MM.1S (cell line): ENCODE data around the gene DNMT3B.

Source experiments
- DNase-seq: peaks from one replicate; pipeline ENCODE4 v3.0.0-alpha.2; 2015
- H2AFZ ChIP-seq: fragments of 300-600 bp; sonication (generic); 2 replicates; pipeline ENCODE4 v1.6.0; 2016; ENCODE audit warnings: antibody characterized with exemption, low read length
- H3F3A ChIP-seq: fragments of 300-600 bp; sonication (generic); 2 replicates; pipeline ENCODE4 v1.6.1; 2016; ENCODE audit warnings: mild to moderate bottlenecking, antibody characterized with exemption, low read length, moderate library complexity, mixed read lengths; ENCODE audit not compliant: insufficient read depth
- H3K27ac ChIP-seq: fragments of 300-600 bp; sonication (generic); 2 replicates; pipeline ENCODE4 v1.5.1; 2016; ENCODE audit warnings: mild to moderate bottlenecking, low read length
- H3K27me3 ChIP-seq: fragments of 300-600 bp; sonication (generic); replicated peaks from 2 replicates; pipeline ENCODE4 v1.6.0; 2016; ENCODE audit warnings: low read length; ENCODE audit not compliant: insufficient read depth
- H3K36me3 ChIP-seq: fragments of 300-600 bp; sonication (generic); replicated peaks from 2 replicates; pipeline ENCODE4 v1.6.1; 2016; ENCODE audit warnings: mild to moderate bottlenecking, low read length, mixed read lengths; ENCODE audit not compliant: insufficient read depth
- H3K4me1 ChIP-seq: fragments of 300-600 bp; sonication (generic); 2 replicates; pipeline ENCODE4 v1.6.1; 2016; ENCODE audit warnings: low read length, mixed read lengths
- H3K4me2 ChIP-seq: fragments of 300-600 bp; sonication (generic); 2 replicates; pipeline ENCODE4 v1.6.0; 2016; ENCODE audit warnings: low read depth, low read length
- H3K4me3 ChIP-seq: fragments of 300-600 bp; sonication (generic); 2 replicates; pipeline ENCODE4 v1.5.1; 2016; ENCODE audit warnings: low read length, mixed read lengths
- H3K79me2 ChIP-seq: fragments of 300-600 bp; sonication (generic); 2 replicates; pipeline ENCODE4 v1.6.1; 2016; ENCODE audit warnings: mixed run types, low read length, mixed read lengths
- H3K9ac ChIP-seq: fragments of 300-600 bp; sonication (generic); 2 replicates; pipeline ENCODE4 v1.6.1; 2016; ENCODE audit warnings: low read length, mixed read lengths
- H3K9me2 ChIP-seq: fragments of 300-600 bp; sonication (generic); replicated peaks from 2 replicates; pipeline ENCODE4 v1.6.1; 2016; ENCODE audit warnings: mild to moderate bottlenecking, low read length, mixed read lengths; ENCODE audit not compliant: insufficient read depth
- H3K9me3 ChIP-seq: fragments of 300-600 bp; sonication (generic); replicated peaks from 2 replicates; pipeline ENCODE4 v1.6.1; 2016; ENCODE audit warnings: mild to moderate bottlenecking, low read length, mixed read lengths; ENCODE audit not compliant: insufficient read depth
- H4K20me1 ChIP-seq: fragments of 300-600 bp; sonication (generic); 2 replicates; pipeline ENCODE4 v1.6.1; 2016; ENCODE audit warnings: mild to moderate bottlenecking, low read length, moderate library complexity, mixed read lengths; ENCODE audit not compliant: insufficient read depth
- EZH2 ChIP-seq: fragments of 300-600 bp; sonication (generic); optimal IDR thresholded peaks from 2 replicates; pipeline ENCODE3; 2017; ENCODE audit warnings: low read depth, mild to moderate bottlenecking, antibody characterized with exemption, low read length, mixed read lengths
- EZH2phosphoT487 ChIP-seq: fragments of 300-600 bp; sonication (generic); IDR thresholded peaks from 2 replicates; pipeline ENCODE4 v1.6.1; 2018; ENCODE audit warnings: antibody characterized with exemption, low read length
- TF ChIP-seq, protein P1 (sequence below): fragments of 300-600 bp; sonication (generic); IDR thresholded peaks from 2 replicates; pipeline ENCODE4 v1.5.1; 2016; ENCODE audit warnings: antibody characterized with exemption, low read length, mixed read lengths

Gene DNMT3B

DNA sequence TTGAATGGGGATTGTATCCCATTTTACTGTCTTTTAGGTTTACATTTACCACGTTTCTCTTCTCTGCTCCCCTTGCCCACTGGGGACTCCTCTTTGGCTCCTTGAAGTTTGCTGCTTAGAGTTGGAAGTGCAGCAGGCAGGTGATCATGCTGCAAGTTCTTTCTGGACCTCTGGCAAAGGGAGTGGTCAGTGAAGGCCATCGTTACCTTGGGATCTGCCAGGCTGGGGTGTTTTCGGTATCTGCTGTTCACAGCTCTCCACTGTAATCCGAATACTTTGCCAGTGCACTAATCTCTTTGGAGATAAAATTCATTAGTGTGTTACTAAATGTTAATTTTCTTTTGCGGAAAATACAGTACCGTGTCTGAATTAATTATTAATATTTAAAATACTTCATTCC is 87.4 kb downstream of the DNMT3B start:
- H3K4me1 ChIP-seq, result peaks cover 4% of the 10 kb centered on the region; the same call in 1 of the 2 replicates
- H3K27ac ChIP-seq, result no peak overlapping the region
- TF ChIP-seq, protein P1, sequence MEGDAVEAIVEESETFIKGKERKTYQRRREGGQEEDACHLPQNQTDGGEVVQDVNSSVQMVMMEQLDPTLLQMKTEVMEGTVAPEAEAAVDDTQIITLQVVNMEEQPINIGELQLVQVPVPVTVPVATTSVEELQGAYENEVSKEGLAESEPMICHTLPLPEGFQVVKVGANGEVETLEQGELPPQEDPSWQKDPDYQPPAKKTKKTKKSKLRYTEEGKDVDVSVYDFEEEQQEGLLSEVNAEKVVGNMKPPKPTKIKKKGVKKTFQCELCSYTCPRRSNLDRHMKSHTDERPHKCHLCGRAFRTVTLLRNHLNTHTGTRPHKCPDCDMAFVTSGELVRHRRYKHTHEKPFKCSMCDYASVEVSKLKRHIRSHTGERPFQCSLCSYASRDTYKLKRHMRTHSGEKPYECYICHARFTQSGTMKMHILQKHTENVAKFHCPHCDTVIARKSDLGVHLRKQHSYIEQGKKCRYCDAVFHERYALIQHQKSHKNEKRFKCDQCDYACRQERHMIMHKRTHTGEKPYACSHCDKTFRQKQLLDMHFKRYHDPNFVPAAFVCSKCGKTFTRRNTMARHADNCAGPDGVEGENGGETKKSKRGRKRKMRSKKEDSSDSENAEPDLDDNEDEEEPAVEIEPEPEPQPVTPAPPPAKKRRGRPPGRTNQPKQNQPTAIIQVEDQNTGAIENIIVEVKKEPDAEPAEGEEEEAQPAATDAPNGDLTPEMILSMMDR, result no peak
- TF ChIP-seq EZH2 (no peak), EZH2phosphoT487 (no peak)
- DNase-seq, result no peak
- H3K9me2 ChIP-seq, result no peaks in the 10 kb centered on the region
- no peak overlapping the region for H2AFZ ChIP-seq
- no peaks in the 10 kb centered on the region for H3K9me3 ChIP-seq
- no peaks in the 10 kb centered on the region for H3F3A ChIP-seq
- peaks cover 17% of the 10 kb centered on the region for H3K79me2 ChIP-seq
- H3K4me3 ChIP-seq, result no peak overlapping the region
- no peaks in the 10 kb centered on the region for H3K27me3 ChIP-seq
- no peaks in the 10 kb centered on the region for H4K20me1 ChIP-seq
- no peak overlapping the region for H3K4me2 ChIP-seq
- peaks cover 7% of the 10 kb centered on the region; the same call in 1 of the 2 replicates for H3K36me3 ChIP-seq
- H3K9ac ChIP-seq, result no peak overlapping the region

- no peaks in the 10 kb centered on the region for H3K79me2 ChIP-seq
- H4K20me1 ChIP-seq, result no peaks in the 10 kb centered on the region
- TF ChIP-seq EZH2phosphoT487, result no peak
- no peak for TF ChIP-seq EZH2
- TF ChIP-seq, protein P1, result no peak
- no peaks in the 10 kb centered on the region for H3K9me3 ChIP-seq
- peak overlapping the region; percentile 19; the same call in 1 of the 2 replicates for H3K9ac ChIP-seq
- H2AFZ ChIP-seq, result no peak overlapping the region
- H3K36me3 ChIP-seq, result no peaks in the 10 kb centered on the region
- no peaks in the 10 kb centered on the region for H3K9me2 ChIP-seq
- peak; percentile 75 for DNase-seq
- peak overlapping the region; percentile 2; the same call in 1 of the 2 replicates for H3K4me3 ChIP-seq
- no peaks in the 10 kb centered on the region for H3K27me3 ChIP-seq
- H3K4me2 ChIP-seq, result peak overlapping the region; percentile 42
- peak overlapping the region; percentile 64; the same call in 1 of the 2 replicates for H3K27ac ChIP-seq
- H3F3A ChIP-seq, result peaks cover 7% of the 10 kb centered on the region
- H3K4me1 ChIP-seq, result peaks cover 22% of the 10 kb centered on the region
Observed at GRCh38 chr20:32855387-32855786, 93.2 kb downstream of the DNMT3B start.

- TF ChIP-seq, protein P1, result no peak
- TF ChIP-seq EZH2 (no peak), EZH2phosphoT487 (no peak)
- no peaks in the 10 kb centered on the region for H3K27me3 ChIP-seq
- no peak overlapping the region for H3K9ac ChIP-seq
- no peak overlapping the region for H3K4me3 ChIP-seq
- H3K9me2 ChIP-seq, result no peaks in the 10 kb centered on the region
- H3F3A ChIP-seq, result peaks cover 7% of the 10 kb centered on the region
- no peaks in the 10 kb centered on the region for H3K9me3 ChIP-seq
- DNase-seq, result no peak
- H3K79me2 ChIP-seq, result no peaks in the 10 kb centered on the region
- no peaks in the 10 kb centered on the region for H4K20me1 ChIP-seq
- no peak overlapping the region for H3K27ac ChIP-seq
- H3K4me1 ChIP-seq, result peaks cover 22% of the 10 kb centered on the region
- H3K4me2 ChIP-seq, result no peak overlapping the region
- H2AFZ ChIP-seq, result no peak overlapping the region
- H3K36me3 ChIP-seq, result no peaks in the 10 kb centered on the region
Observed at GRCh38 chr20:32858189-32858588, 96.0 kb downstream of the DNMT3B start.
